Transverse colon (tissue), 4 donors: Measurements from ENCODE around the gene HYAL3. TPM values are rescaled to one million over a fixed set of nuclear protein-coding genes. Genes with fewer than 3 reads are reported as not detected.

Source experiments
- DNase-seq: peaks from one replicate; pipeline ENCODE4 v3.0.0-alpha.2; 2019
- H3K27ac ChIP-seq, 4 donors: fragments of 200-600 bp; sonication (generic); 2 replicates each; pipeline ENCODE4 v1.5.1; 2016 to 2018; ENCODE audit warnings: inconsistent platforms in 4 of 4
- H3K27me3 ChIP-seq: fragments of 200-600 bp; sonication (generic); 2 replicates; pipeline ENCODE4 v1.5.1; 2017; ENCODE audit warnings: inconsistent platforms
- H3K36me3 ChIP-seq, 4 donors: fragments of 200-600 bp; sonication (generic); 2 replicates each; pipeline ENCODE4 v1.5.1; 2017 to 2019; ENCODE audit warnings: inconsistent platforms in 4 of 4
- H3K4me1 ChIP-seq, 4 donors: fragments of 200-600 bp; sonication (generic); 2 replicates each; pipeline ENCODE4 v1.5.1; 2017 to 2020; ENCODE audit warnings: inconsistent platforms in 4 of 4
- H3K4me3 ChIP-seq, 4 donors: fragments of 200-600 bp; sonication (generic); 1 replicate in 1 of 4; 2 replicates in 3 of 4; pipeline versions ENCODE4 v1.5.1 to v1.6.1; 2017 to 2019; ENCODE audit warnings: inconsistent platforms in 4 of 4
- H3K9me3 ChIP-seq, 2 donors: fragments of 200-600 bp; sonication (generic); 2 replicates each; pipeline ENCODE4 v1.5.1; 2017 to 2019; ENCODE audit warnings: inconsistent platforms in 2 of 2
- EP300 ChIP-seq: sonication (generic); formaldehyde crosslinking; IDR thresholded peaks from one replicate; pipeline ENCODE4 v1.6.1; 2017; ENCODE audit warnings: antibody characterized with exemption, low read depth
- POLR2A ChIP-seq: fragments of 450-650 bp; IDR thresholded peaks from one replicate; pipeline ENCODE4 v1.6.1; 2016; ENCODE audit warnings: antibody characterized with exemption, mild to moderate bottlenecking, moderate library complexity
- POLR2AphosphoS5 ChIP-seq, 3 donors: sonication (generic); formaldehyde crosslinking; IDR thresholded peaks; one replicate each; pipeline ENCODE4 v1.6.1; 2016; ENCODE audit warnings: antibody characterized with exemption in 3 of 3
- WGBS, 2 donors: methylation state at CpG; one replicate each; pipeline ENCODE4 v1.1.5; 2018; ENCODE audit warnings: low coverage in 1 of 2; 5-methylcytosine and 5-hydroxymethylcytosine counted together
- in situ Hi-C, 4 donors: fragments of 200-750 bp; cut with MboI; loops; one replicate each; pipeline versions ENCODE4 v1.15.0 to v1.15.1; 2017; ENCODE audit warnings: low sequenced_read_pairs in 3 of 4, low pct_ligation_motif_present in 1 of 4, low pct_unique_long_range_greater_than_20kb in 1 of 4
- intact Hi-C: fragments of 100-400 bp; cut with DNase I; formaldehyde crosslinking; loops from one replicate; pipeline ENCODE4 v1.15.1; 2023; ENCODE audit warnings: low total_unique reads
- total RNA-seq, 4 donors: library from RNA; depleted of rRNA; stranded (reverse); fragments of >200 nt; gene quantifications; one replicate each; pipeline ENCODE4 v1.1.0, GENCODE V29; 2016
- TF ChIP-seq, protein P1 (sequence below), 5 experiments: fragments of 200-600 bp in 3 of 5; fragments of 450-650 bp in 2 of 5; sonication (generic) in 3 of 5; IDR thresholded peaks; 1 replicate in 2 of 5; 2 replicates in 3 of 5; pipeline ENCODE4 v1.5.1; 2016 to 2017; ENCODE audit warnings: antibody characterized with exemption in 5 of 5, inconsistent platforms in 3 of 5, mild to moderate bottlenecking in 2 of 5, moderate library complexity in 1 of 5

The HYAL3 gene
- total RNA-seq, 4 donors from 2014 or later = 0.79 to 11.2 (median 3.8) TPM

DNA sequence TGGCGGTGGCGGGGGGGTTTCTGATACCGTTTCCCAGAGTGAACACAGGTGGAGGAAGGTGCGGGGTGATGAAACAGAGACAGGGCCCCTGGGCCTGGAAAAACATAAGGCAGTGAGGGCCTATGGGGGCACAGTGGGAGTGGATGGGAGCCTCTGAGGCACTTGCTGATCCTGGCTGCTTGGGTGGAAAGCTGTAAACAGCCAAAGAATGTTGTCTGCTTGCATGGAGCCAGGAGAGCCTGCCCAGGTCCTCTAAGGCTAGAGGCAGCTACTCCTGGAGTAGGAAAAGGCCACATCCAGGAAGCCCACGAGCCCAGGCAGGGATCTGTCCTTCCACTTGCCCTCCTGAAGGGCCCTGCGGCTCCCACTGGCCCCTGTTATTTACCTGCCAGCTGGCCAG is 33.2 kb downstream of the HYAL3 start:
- Histone ChIP-seq H3K27ac (peak overlapping the region; percentile 85 to 96 (median 88)), H3K36me3 (no peaks in the 10 kb centered on the region), H3K4me1 (peaks cover 51 to 75% (median 58%) of the 10 kb centered on the region in 4 donors), H3K9me3 (no peaks in the 10 kb centered on the region), H3K27me3 (no peaks in the 10 kb centered on the region), H3K4me3 (no peak overlapping the region)
- DNase-seq = no peak
- 85 to 96% methylated on average over 4 to 6 of the region's 6 CpGs for WGBS, 2 donors
- intact Hi-C loops = no loop called here
- no peak for TF ChIP-seq POLR2AphosphoS5 (IDR thresholded peaks at IDR 0.05)
- no peak for TF ChIP-seq EP300
- no peak for TF ChIP-seq POLR2A
- TF ChIP-seq, protein P1, sequence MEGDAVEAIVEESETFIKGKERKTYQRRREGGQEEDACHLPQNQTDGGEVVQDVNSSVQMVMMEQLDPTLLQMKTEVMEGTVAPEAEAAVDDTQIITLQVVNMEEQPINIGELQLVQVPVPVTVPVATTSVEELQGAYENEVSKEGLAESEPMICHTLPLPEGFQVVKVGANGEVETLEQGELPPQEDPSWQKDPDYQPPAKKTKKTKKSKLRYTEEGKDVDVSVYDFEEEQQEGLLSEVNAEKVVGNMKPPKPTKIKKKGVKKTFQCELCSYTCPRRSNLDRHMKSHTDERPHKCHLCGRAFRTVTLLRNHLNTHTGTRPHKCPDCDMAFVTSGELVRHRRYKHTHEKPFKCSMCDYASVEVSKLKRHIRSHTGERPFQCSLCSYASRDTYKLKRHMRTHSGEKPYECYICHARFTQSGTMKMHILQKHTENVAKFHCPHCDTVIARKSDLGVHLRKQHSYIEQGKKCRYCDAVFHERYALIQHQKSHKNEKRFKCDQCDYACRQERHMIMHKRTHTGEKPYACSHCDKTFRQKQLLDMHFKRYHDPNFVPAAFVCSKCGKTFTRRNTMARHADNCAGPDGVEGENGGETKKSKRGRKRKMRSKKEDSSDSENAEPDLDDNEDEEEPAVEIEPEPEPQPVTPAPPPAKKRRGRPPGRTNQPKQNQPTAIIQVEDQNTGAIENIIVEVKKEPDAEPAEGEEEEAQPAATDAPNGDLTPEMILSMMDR (IDR thresholded peaks at IDR 0.05) = no peak
- in situ Hi-C loops = no loop called here

DNA sequence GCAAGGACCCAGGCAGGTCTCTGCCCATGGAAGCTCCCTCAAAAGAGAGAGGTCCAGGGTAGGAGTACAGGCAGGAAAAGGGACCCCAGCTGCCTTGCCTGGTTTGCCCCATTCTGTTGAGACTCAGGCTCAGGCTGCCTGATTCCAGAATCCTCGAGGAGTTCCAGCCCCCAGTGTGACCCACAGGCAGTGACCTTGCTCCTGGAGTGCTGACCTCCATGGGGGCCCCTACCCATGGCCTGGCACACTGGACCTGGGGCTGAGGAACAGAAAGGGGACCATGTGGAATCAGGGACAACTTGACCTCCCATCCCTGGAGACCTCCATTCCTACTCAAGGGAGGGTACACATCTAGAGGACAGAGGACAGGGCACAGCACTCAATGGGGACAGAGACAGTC is 33.6 kb downstream of the HYAL3 start:
- H3K27me3 ChIP-seq = no peaks in the 10 kb centered on the region
- 45% methylated on average over 1 of the region's 1 CpG; no CpG with 5 or more reads in 1 of the 2 donors for WGBS, 2 donors
- TF ChIP-seq, protein P1 (IDR thresholded peaks at IDR 0.05) = no peak
- TF ChIP-seq POLR2A (no peak), EP300 (no peak), POLR2AphosphoS5 (IDR thresholded peaks at IDR 0.05) (no peak)
- DNase-seq = no peak
- peak overlapping the region; percentile 85 to 96 (median 88) for H3K27ac ChIP-seq
- in situ Hi-C loops (no loop called here), intact Hi-C loops (no loop called here)
- no peaks in the 10 kb centered on the region for H3K36me3 ChIP-seq
- peaks cover 54 to 78% (median 62%) of the 10 kb centered on the region in 4 donors for H3K4me1 ChIP-seq
- no peak overlapping the region for H3K4me3 ChIP-seq
- no peaks in the 10 kb centered on the region for H3K9me3 ChIP-seq

DNA sequence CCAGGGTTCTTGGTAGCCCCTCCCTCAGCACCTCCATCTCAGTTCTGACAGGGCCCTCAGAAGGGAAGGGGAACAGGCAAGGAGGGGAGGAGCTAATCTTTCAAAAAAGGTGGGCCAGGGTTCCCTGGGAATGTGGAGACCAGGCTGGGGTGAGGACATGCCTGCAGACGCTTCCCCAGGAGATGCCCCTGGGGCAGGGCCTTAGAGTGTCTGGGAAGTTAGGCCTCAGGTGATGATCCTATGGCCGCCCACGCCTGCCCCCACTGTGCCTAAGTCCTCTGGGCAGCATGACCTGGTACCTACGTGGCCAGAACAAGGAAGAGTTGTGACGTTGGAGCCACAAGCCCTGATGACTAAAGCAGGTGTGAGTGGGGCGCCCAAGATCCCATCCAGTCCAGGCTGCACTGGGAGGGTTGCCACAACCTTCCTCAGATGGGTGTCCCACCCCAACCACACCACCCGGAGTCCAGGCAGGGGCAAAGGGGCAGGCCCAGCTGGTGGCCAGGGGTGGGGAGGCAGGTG is 34.2 kb downstream of the HYAL3 start:
- 56% methylated on average over 7 of the region's 7 CpGs; no CpG with 5 or more reads in 1 of the 2 donors for WGBS, 2 donors
- Histone ChIP-seq H3K27ac (peak overlapping the region; percentile 85 to 96 (median 88)), H3K9me3 (no peaks in the 10 kb centered on the region), H3K4me3 (no peak overlapping the region), H3K27me3 (no peaks in the 10 kb centered on the region), H3K4me1 (peaks cover 56 to 77% (median 62%) of the 10 kb centered on the region in 4 donors), H3K36me3 (no peaks in the 10 kb centered on the region)
- TF ChIP-seq EP300 (no peak), POLR2A (no peak), POLR2AphosphoS5 (IDR thresholded peaks at IDR 0.05) (no peak)
- TF ChIP-seq, protein P1 (IDR thresholded peaks at IDR 0.05) = no peak
- DNase-seq = peak; percentile 41
- in situ Hi-C loops = no loop called here
- intact Hi-C loops = loop anchor here (5.0 kb wide), 1 partner anchor 38 kb away; no protein-coding TSS in a partner anchor

DNA sequence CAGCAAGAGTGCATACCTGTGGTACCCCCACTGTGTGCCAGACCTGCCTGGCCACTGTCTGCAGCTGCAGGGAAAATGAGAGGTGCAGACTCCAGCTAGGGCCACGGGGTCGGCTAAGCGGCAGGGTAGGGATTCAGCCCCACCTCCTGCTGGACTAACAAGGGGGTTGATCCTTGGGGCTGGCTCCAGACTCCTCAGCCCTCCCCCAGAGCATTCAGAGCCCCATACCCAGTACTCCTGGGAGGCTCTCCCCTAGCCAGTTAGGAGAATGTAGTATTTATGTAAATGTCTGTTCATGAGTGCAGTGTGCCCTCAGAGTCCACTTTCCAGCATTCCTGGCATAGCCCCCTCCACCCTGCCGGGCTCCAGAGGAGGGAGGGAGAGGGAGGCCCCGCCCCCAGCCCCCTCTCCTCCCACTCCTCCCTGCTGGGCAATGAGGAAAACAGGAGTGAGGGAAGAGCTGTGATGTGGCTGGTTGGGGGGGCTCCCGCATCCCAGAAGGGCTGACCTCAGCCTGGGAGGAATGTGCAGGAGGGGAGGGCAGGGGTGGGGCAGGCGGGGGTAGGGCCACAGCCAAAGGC is 34.7 kb downstream of the HYAL3 start:
- 31 to 60% methylated on average over 1 to 7 of the region's 7 CpGs for WGBS, 2 donors
- DNase-seq = peak; percentile 64
- intact Hi-C loops (loop anchor here (5.0 kb wide), 1 partner anchor 37 kb away; no protein-coding TSS in a partner anchor), in situ Hi-C loops (no loop called here)
- H3K27ac ChIP-seq = peak overlapping the region; percentile 85 to 96 (median 88)
- peaks cover 56 to 76% (median 61%) of the 10 kb centered on the region in 4 donors for H3K4me1 ChIP-seq
- TF ChIP-seq POLR2AphosphoS5 (IDR thresholded peaks at IDR 0.05) (peak in 1 of 3 donors; percentile 37), EP300 (no peak), POLR2A (no peak)
- H3K4me3 ChIP-seq = no peak overlapping the region
- no peaks in the 10 kb centered on the region for H3K9me3 ChIP-seq
- no peaks in the 10 kb centered on the region for H3K36me3 ChIP-seq
- no peaks in the 10 kb centered on the region for H3K27me3 ChIP-seq
